ENCODE results near the gene BOK. TPM values are rescaled to one million over a fixed set of nuclear protein-coding genes. Genes with fewer than 3 reads are reported as not detected.
"Not testable (repeated sequence)": the region's sequence is repeated elsewhere in the genome, so short reads cannot be mapped to it uniquely, and the experiment has no call there.

The BOK gene
- total RNA-seq, 1 donor from 2014 or later, result 6.9 TPM

DNA sequence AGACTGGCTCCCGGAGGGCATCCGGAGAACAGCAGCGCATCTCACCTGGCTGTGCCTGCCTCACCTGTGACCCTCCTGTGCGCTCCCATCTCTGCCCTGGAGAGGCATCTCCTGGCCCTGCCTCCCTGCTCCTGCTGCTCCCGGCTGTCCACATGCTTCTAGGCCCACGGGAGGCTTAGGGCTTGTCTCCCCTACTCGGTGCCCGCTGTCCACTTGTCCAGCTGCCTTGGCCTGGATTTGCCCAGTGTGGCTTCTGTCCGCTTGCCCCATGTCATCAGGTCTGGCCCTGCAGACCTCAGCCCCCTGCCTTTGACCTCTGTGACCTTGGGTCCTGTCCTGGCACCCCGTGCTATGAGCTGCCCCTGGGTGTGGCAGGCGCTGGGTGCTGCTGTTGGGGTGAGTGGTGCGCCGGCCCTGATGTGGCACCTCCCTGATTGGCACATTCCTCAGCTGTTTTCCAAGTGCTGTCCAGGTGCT is 4.5 kb downstream of the BOK start:
- H3K27me3 Mint-ChIP-seq (ENCODE audit: low read depth), result peaks cover 14% of the 10 kb centered on the region
- H3K36me3 Mint-ChIP-seq (ENCODE audit: low read depth), result no peaks in the 10 kb centered on the region
- no peaks in the 10 kb centered on the region for H3K9me3 Mint-ChIP-seq
- H3K27ac Mint-ChIP-seq (ENCODE audit: unreplicated experiment), result no peak overlapping the region
- H3K4me1 Mint-ChIP-seq, result peaks cover 9% of the 10 kb centered on the region
- TF ChIP-seq, protein P1, sequence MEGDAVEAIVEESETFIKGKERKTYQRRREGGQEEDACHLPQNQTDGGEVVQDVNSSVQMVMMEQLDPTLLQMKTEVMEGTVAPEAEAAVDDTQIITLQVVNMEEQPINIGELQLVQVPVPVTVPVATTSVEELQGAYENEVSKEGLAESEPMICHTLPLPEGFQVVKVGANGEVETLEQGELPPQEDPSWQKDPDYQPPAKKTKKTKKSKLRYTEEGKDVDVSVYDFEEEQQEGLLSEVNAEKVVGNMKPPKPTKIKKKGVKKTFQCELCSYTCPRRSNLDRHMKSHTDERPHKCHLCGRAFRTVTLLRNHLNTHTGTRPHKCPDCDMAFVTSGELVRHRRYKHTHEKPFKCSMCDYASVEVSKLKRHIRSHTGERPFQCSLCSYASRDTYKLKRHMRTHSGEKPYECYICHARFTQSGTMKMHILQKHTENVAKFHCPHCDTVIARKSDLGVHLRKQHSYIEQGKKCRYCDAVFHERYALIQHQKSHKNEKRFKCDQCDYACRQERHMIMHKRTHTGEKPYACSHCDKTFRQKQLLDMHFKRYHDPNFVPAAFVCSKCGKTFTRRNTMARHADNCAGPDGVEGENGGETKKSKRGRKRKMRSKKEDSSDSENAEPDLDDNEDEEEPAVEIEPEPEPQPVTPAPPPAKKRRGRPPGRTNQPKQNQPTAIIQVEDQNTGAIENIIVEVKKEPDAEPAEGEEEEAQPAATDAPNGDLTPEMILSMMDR (conservative IDR thresholded peaks at IDR 0.05), result no peak
- H3K4me3 Mint-ChIP-seq, result peak overlapping the region; percentile 15
- no peak for DNase-seq (ENCODE audit: low read depth, low spot score)

DNA sequence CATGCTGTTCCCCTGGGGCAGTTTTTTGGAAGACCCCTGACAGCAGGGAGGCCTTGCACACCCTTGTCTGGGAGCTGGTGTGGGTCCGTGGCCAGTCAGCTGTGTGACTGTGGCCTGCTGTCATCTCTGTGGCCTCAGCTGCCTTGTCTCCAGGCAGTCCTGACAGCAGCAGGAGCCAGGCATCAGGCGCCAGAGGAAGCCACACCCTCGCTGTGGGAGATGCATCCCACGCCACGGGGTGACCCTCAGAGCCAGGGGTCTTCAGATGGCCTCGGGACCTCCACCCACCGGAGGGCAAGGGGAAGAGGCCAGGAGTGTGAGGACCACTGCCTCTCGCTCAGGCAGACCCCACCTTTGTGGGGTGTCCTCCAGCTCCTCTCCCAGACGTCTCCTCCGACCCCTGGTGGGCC is 5.0 kb downstream of the BOK start:
- H3K9me3 Mint-ChIP-seq, result no peaks in the 10 kb centered on the region
- no peak for DNase-seq (ENCODE audit: low read depth, low spot score)
- peak overlapping the region; percentile 15 for H3K4me3 Mint-ChIP-seq
- H3K27ac Mint-ChIP-seq (ENCODE audit: unreplicated experiment), result no peak overlapping the region
- TF ChIP-seq, protein P1 (conservative IDR thresholded peaks at IDR 0.05), result no peak
- H3K27me3 Mint-ChIP-seq (ENCODE audit: low read depth), result peaks cover 10% of the 10 kb centered on the region
- H3K36me3 Mint-ChIP-seq (ENCODE audit: low read depth), result no peaks in the 10 kb centered on the region
- peaks cover 5% of the 10 kb centered on the region for H3K4me1 Mint-ChIP-seq

DNA sequence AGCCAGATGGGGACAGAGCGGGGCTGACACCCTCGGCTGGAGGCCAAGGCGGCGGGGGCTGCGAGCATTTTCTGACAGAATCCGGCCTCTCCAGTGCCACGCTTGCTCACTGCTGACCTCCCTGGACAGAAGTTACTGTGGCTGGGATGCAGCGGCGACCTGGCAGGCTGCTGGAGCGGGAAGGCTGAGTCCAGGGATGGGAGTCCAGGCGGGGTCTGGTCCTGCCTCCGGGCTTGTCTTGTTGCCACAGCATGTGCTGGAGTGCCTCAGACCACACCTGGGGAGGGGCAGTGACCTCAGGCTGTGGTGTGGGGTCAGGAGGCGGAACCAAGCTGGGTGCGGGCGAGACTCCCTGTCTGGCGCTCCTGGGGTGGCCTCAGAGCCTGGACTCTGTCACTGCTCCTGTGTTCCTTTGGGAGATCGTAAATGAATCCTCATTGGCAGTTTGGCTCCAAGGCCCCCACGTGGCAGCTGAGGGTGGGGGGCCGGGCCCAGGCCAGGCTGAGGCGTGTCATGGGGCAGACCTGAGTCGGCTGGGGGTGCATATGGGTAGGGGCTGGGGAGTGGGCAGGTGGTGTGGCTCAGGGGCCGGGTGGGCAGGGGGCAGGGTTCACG is 5.5 kb downstream of the BOK start:
- no peaks in the 10 kb centered on the region for H3K9me3 Mint-ChIP-seq
- H3K27me3 Mint-ChIP-seq (ENCODE audit: low read depth), result peaks cover 10% of the 10 kb centered on the region
- peaks cover 5% of the 10 kb centered on the region for H3K4me1 Mint-ChIP-seq
- H3K27ac Mint-ChIP-seq (ENCODE audit: unreplicated experiment), result no peak overlapping the region
- TF ChIP-seq, protein P1 (conservative IDR thresholded peaks at IDR 0.05), result no peak
- H3K4me3 Mint-ChIP-seq, result no peak overlapping the region
- no peaks in the 10 kb centered on the region for H3K36me3 Mint-ChIP-seq (ENCODE audit: low read depth)
- DNase-seq (ENCODE audit: low read depth, low spot score), result no peak

DNA sequence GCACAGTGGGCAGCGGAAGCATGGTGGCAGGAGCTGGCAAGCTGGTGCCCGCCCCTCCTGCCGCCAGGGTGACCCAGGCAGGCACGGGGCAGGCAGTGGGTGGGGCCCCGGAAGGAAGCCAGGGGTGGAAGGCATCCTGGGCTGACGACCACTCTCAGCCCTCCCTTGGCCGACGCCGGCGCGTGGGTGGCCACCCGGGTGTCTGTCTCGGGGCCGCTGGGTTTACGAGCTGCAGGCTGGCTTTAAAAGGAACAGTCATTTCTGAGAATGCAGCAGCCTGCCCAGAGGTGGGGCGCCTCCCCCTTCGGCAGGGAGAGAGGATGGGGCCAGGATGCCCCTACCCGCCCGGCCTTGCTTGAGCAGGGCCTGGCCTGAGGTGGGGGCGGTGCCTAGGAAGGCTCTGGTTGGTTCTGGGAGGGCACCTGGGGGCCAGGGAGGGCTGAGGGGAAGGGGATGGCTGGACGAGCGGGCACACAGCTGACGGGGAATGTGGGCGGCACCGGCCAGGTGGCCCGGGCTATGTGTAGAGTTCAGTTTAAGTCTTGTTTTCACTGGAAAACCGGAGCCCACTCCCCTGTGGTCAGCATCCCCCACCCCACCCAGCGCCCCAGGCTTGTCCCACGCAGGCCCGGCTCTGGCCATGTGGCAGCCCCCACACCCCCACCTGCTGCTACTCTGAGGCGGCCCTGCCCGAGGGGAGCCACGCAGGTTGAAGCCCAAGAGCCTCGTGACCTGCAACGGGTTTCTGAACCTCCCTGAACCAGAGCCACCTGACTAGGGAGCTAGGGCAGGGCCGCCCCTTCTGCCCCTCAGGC is 6.3 kb downstream of the BOK start:
- Mint-ChIP-seq H3K36me3 (ENCODE audit: low read depth) (no peaks in the 10 kb centered on the region), H3K4me1 (peaks cover 3% of the 10 kb centered on the region), H3K4me3 (no peak overlapping the region), H3K9me3 (no peaks in the 10 kb centered on the region), H3K27me3 (ENCODE audit: low read depth) (peaks cover 8% of the 10 kb centered on the region), H3K27ac (ENCODE audit: unreplicated experiment) (no peak overlapping the region)
- TF ChIP-seq, protein P1 (conservative IDR thresholded peaks at IDR 0.05), result no peak
- DNase-seq (ENCODE audit: low read depth, low spot score), result no peak

DNA sequence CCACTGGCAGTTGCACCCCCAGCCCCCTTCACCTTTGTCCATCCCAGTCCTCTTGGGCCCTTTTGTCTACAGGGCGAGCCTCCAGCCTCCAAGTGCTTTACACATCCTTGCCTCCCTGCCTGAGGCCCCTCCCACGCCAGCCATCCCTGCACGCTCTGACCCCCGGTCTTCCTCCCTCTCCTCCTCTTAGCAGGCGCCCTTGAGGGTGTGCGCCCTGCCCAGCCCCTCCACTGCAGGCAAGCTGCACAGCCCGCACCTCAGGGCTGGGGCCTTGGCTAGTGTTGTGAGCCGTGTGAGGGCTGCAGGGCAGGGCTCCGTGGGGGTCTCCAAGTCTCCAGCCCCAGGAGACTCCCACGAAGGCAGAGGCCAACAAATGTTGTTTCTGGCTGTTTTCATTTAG is 6.9 kb downstream of the BOK start:
- TF ChIP-seq, protein P1 (conservative IDR thresholded peaks at IDR 0.05), result no peak
- Mint-ChIP-seq H3K9me3 (no peaks in the 10 kb centered on the region), H3K4me3 (no peak overlapping the region), H3K36me3 (ENCODE audit: low read depth) (no peaks in the 10 kb centered on the region), H3K27ac (ENCODE audit: unreplicated experiment) (no peak overlapping the region), H3K4me1 (no peaks in the 10 kb centered on the region), H3K27me3 (ENCODE audit: low read depth) (peaks cover 3% of the 10 kb centered on the region)
- DNase-seq (ENCODE audit: low read depth, low spot score), result no peak

DNA sequence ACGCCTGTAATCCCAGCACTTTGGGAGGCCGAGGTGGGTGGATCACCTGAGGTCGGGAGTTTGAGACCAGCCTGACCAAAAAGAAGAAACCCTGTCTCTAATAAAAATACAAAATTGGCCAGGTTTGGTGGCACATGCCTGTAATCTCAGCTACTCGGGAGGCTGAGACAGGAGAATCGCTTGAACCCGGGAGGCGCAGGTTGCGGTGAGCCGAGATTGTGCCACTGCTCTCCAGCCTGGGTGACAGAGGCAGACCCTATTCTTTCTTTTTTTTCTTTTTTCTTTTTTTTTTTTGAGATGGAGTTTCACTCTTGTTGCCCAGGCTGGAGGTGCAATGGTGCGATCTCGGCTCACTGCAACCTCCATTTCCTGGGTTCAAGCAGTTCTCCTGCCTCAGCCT is 7.5 kb downstream of the BOK start:
- H3K4me3 Mint-ChIP-seq; H3K36me3 Mint-ChIP-seq (ENCODE audit: low read depth); H3K4me1 Mint-ChIP-seq; DNase-seq (ENCODE audit: low read depth, low spot score); H3K27ac Mint-ChIP-seq (ENCODE audit: unreplicated experiment); H3K9me3 Mint-ChIP-seq; H3K27me3 Mint-ChIP-seq (ENCODE audit: low read depth): not testable (repeated sequence)
